IMR-90 (cell line): ENCODE results near the gene PPDPF.

Experiments
- CTCF ChIP-seq: conservative IDR thresholded peaks from 2 replicates; pipeline ENCODE4 v1.5.1; 2012; ENCODE audit warnings: mild to moderate bottlenecking, low read depth, low read length, improper control_type of control experiment
- MAFK ChIP-seq: IDR thresholded peaks from 2 replicates; pipeline ENCODE4 v1.6.1; 2012; ENCODE audit warnings: low read depth, low read length, improper control_type of control experiment

- TF ChIP-seq CTCF = peak; percentile 98
- no peak for TF ChIP-seq MAFK
Observed at GRCh38 chr20:63537525-63538203, 17.1 kb downstream of the PPDPF start.
